ENCODE measurements around the gene SNUPN.
"Not testable (repeated sequence)": the region's sequence is repeated elsewhere in the genome, so short reads cannot be mapped to it uniquely, and the experiment has no call there.

SNUPN gene

DNA sequence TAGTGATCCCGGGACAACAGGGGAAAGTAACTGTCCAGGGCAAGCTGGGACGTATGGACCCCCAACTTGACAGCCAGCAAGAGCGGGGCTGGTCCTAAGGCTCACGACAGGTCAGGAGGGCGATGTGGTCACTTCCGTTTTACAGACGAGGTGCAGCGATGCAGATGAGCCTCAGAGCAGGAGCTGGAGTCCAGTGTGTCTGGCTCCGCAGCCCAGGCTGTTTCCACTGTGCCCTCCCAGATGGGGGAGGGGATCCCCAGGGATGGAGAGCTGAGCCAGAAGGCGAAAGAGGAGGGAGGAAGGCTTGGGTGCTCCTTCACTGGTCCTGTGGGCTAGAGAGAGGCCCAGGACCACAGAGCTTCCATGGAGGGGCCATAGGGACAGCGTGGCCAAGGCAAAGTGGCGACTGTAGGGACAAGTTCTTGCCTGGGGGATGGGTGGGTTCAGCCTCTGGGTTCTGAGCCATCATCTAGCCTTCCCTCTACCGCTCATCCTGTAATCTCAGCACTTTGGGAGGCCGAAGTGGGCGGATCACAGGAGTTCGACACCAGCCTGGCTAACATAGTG, 27.9 kb upstream of the SNUPN start:
- no peak for DNase-seq

DNA sequence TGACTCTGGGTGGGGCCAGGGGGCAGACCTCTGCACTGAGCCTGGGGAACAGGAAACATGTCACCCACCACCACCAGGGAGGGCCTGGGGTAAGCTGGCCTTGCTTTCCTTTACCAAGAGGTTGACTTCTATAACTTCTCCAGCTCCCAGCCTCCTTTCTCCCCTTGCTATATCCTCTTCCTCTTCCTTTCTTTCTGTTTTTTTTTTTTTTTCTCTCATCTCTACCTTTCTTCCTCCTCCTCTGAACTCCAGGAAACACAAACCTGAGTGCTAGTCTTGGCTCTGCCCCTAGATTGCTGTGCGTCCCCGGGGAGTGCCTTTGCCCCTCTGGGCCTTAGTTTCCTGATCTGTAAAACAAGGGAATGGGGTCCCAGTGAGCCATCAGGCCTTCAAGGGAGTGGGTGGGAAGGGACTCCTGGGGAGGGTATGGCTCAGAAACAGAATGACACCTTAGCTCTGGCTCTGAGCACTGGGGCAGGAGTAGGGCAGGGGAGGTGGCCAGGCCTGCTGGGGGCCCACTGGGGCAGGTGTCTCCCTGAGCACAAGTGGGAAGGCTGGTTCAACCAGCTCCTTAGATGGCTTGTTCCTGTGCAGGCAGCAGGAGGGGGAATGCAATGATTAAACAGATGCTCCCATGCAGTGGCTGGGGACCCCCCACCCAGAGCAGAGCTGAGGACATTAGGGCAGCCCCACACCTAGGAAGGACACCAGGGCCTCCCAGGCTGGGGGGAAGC, 26.5 kb upstream of the SNUPN start:
- DNase-seq: no peak

DNA sequence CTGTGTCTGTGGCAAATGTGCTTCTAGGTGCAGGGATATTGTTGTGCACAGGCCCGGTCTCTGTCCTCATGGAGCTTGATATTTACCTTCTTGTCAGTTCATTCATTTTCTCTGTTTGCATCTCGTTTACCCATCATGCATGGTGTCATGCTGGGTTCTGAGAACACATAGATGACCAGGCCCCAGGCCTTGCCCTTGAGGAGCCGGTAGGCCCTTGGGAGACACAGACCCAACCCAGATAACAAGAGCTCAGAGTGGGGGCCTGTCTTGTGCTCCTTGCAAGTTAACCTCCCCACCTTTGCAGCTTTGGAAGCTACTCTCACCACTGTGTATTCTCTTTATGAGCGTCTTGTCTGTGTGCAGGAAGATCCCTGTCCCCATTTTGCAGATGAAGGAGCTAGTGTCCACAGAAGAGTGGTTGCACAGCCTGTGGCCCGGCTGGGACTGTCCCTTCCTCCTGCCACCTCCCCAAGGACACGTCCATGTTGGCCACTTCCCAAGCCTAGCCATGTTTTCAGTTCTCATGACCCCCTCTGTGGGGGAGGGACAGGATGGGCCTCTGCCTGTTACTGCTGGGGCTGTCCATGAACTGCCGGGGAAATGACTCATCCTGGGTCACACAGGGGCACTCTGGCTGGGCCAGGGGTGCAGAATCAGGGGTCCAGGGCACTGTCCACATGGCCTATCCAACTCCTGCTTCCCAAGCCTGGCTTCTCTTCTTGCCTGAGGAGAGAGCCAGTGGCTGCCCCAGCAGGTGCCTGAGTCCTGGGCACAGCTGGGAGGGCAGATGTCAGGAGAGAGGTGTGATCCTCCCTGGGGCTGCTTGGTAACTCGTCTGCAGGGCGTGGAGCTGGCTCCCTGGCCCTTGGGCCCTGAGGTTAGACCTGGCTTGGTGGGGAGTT, 25.6 kb upstream of the SNUPN start:
- DNase-seq: no peak

DNA sequence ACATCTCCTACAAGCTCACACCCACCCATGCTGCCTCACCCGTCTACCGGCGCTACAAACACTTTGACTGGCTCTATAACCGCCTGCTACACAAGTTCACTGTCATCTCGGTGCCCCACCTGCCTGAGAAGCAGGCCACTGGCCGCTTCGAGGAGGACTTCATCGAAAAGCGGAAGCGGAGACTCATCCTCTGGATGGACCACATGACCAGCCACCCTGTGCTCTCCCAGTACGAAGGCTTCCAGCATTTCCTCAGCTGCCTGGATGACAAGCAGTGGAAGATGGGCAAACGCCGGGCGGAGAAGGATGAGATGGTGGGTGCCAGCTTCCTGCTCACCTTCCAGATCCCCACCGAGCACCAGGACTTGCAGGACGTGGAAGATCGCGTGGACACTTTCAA, 24.3 kb upstream of the SNUPN start:
- DNase-seq: no peak

DNA sequence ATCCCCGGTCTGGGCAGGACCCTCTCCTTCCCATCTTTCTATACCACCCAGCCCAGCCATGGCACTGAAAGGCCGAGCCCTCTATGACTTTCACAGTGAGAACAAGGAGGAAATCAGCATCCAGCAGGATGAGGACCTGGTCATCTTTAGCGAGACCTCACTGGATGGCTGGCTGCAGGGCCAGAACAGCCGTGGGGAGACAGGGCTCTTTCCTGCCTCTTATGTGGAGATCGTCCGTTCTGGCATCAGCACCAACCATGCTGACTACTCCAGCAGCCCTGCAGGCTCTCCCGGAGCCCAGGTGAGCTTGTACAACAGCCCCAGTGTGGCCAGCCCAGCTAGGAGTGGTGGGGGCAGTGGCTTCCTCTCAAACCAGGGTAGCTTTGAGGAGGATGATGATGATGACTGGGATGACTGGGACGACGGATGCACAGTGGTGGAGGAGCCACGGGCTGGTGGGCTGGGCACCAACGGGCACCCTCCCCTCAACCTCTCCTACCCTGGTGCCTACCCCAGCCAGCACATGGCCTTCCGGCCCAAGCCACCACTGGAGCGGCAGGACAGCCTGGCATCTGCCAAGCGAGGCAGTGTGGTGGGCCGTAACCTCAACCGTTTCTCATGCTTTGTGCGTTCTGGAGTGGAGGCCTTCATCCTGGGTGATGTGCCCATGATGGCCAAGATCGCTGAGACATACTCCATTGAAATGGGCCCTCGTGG, 23.7 kb upstream of the SNUPN start:
- no peak for DNase-seq

DNA sequence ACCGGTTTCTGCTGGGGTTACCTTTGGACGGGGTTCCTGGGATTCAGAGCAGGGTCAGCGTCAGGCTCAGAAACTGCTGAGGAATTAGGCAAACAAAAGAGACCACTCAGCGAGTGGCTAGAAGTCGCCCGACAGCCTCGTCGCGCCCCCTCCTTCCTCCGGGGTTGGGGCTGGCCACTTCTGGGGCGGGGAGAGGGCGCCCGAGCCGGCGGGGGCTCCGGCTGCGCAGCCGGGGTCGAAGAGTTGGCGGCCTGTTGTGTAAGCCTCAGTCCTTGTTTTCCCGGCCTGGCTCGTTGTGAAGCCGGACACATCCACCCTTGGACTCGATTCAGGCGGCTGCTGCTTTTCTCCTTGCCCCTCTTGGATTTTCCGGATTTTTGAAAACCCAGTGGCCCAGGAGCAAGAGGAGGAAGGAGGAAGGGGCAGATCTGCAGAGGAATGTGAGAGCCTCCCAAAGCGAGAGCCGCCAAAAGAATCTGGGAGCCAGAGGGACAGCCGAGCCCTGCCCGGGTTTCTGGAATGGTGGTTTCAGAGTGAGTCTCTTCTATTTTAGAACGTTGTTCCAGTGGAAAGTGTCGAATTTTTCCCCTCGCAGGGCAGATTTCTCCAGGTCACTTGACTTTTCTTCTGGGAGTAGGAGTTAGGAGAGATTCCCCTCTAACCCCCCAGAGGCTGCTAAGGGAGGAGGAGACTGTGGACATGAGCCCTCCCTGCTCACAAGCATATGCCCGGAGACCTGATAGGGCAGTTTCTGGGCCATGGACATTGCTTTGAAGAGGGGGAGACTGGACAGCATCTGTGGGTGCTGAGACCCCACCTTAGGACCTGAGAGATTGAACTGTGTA, 22.9 kb upstream of the SNUPN start:
- peak in 1 of 2 donors; percentile 46 for DNase-seq

DNA sequence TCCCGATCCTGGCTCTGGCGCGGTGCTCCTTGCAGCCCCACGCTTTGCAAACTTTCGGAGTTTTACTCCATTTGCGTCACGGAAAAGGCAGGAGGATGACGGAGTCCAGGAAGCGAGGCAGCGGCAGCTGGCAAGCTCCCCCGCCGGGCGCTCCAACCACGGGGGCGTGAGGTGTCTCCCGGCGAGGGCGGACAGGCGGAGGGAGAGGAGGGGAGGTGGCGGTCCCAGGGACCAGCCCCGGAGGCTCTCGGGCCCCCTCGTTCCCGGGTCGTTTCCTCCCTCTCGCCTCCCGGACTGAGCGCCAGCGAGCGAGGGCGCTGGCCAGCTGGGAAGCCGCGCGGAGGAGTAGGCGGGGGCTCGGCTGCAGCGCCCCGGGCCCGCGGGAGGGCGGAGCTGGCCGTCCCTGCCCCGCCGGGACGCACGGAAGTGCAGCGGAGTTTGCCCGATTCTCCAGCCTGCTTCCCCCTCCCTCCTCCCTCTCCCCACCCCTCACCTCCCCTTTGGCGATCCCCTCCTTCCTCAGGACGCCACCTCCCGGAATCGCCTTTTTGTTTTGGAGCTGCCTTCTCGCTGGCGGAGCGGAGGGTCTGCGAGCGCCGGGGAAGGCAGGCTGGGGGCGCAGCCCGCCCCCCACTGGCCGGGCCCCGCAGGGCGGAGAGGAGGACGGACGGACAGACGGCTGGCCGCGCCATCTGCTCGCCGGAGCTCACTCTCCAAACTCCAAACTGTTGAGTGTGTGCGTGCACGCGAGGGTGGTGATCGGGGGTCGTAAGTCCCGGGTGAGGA, 22.0 kb upstream of the SNUPN start, which contains the start of gene SNX33:
Gene SNX33 (plus strand): TSS at position 543 of the 786 bp plus-strand sequence. CDS start 1,191 bp downstream, outside the sequence.
- DNase-seq: peak; percentile 26 to 52

DNA sequence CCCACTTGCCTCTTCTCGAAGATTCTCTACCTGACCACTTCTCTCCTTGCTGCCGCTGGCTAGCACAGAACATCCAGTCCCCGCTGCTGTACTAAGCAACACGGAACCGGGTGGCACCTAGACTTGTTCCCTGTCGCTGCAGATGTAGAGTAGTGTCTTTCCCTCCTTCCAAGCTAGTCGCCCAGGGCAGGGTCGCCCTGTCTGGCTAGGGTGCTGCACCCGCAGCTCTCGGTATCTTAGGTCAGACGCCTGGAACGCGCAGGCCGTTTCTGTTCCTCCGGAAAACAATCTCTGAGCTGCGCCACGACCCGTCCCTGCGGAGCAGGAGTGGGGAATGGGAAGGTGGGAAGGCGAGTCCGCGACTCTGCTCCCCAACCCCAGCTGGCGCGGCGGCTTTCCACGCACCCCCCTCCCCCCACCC, 21.4 kb upstream of the SNUPN start:
- DNase-seq: no peak

DNA sequence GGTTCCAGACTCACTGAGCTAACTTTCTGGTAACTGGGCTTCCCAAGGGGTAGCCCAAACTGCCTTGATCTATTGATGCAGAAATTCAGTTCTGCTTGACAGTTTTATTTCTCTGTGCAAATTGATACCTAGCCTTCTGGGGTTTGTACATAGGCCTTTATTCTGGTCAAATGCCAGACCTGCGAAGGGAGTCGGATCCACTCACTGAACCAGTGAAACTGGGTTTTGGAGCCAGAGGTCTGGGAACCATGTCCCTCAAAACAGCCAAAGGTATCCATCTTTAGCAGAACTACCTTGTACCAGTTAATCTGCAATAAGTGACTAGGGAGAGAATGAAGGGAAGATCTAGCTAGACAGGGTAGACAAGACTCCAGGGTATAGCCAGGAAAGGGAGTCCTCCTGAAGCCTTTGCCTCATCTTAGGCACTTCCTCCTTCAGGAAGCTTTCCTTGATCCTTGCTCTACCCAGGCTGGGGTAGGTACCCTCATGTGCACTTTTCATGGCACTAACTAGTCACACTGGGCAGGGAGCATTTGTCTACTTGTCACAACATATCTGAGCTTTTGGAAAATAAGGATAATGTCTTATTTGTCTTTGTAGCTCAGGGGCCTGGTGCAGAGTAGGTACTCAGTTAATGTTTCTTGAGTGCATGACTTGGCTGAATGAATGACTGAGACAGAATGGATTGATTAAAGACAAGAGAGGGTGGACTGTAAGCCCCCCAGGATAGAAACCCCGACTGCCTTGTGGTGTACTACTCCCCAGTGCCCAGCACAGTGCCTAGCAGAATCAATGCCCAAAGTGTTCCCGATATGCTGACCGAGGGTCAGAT, 20.8 kb upstream of the SNUPN start:
- DNase-seq: no peak

DNA sequence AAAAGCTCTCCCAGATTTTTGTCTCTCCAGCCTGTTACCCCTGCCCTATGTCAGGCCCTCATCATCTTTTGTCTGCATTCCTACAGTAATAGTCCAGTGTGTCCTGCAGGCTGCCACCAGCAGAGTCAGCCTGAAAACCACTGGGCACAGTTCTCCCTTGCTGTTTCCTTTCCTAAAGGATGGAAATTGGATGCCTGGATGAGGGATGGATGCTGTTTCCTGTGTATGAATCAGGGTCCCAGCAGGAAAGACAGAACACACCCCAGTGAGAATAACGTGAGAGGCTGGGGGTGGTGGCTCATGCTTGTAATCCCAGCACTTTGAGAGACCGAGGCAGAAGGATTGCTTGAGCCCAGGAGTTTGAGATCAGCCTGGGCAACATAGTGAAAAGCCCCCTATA, 18.9 kb upstream of the SNUPN start:
- no peak for DNase-seq

DNA sequence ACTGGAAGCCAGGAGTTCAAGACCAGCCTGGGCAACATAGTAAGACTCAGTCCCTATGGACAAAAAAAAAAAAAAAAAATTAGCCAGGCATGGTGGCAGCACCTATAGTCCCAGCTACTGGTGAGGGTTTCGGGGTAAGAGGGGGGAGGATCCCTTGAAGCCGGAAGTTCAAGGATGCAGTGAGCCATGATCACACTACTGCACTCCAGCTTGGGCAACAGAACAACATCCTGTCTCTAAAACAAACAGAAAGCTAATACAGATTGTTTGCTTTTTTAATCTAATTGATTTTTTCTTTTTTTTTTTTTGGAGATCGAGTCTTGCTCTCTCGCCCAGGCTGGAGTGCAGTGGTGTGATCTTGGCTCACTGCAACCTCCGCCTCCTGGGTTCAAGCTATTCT, 16.1 kb upstream of the SNUPN start:
- DNase-seq: no peak

DNA sequence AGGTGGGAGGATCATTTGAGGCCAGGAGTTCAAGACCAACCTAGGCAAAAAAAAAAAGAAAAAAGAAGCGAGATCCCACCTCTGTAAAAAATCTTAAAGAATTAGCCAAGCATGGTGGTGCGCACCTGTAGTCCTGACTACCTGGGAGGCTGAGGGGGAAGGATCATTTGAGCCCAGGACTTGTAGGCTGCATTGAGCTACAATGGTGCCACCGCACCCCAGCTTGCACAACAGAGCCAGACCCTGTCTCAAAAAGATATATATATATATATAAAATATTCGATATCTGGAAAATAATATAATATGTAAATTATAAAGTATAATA, 15.6 kb upstream of the SNUPN start:
- DNase-seq: no peak

DNA sequence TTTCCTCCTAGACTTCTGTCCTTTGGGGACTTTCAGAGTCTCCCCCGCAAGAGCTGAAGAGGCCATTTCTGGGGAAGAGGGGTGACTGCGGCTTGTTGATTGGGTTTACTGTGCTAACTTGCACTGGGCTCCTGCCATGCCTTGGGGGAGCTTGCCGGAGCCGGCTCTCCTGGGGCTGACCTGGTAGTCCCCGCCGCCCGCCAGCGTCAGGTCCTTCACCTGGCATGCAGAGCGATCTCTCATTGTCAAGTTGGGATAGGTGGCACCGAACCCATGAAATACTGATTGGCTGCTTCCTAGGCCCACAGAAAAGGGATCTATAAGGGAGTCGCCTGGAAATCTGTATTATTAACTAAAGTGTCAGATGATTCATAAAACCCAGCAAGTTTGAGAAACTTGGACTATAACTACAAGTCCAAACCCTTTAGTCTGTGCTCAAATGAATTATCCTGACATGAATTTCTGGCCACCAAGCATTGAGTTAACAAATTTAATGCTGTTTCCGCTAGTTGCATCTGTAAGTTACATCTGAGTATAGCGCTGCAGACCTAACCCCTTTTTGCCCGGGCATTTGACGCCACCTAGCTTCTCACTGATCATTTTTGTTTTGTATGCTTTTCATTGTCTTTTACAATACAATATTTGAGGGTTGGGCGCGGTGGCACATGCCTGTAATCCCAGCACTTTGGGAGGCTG, 15.1 kb upstream of the SNUPN start:
- DNase-seq: peak in 1 of 2 donors; percentile 32

DNA sequence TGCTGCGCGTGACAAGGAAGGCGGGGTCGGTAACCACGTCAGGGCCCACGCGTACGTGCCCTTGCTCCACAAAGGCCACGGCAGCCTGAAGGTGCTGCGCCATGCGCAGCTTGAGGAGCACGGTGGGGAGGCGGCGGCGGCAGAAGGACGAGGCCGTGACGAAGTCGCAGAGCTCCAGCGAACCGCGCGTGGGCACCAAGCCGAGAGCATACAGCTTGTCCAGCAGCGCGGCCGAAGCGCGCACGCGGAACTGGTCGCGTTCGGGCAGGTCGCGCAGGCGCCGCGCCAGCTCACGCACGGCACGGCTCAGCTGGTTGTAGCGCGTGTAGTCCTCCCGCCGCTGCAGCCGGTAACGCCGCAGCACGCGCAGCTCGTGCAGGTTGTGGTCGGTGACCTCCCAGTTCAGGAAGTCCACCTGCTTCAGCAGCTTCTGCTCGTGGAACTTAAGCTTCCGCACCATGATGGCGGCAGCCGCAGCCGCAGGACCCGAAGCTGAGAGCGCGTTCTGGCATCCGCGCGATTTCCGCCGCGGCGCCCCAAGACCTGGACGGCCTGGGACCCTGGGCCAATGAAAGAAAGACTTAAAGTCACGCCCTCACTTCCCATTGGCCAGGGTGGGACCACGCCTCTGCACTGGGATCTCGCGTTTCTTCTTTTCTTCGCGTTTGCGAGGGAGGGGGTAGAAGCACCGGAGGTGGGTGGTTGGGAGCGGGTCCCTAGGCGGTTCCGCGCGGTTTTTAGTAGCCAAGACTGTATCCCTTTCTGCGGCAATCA, 14.4 kb upstream of the SNUPN start, which contains the start of gene IMP3:
Gene IMP3 (minus strand): TSS at position 516 of the 774 bp plus-strand sequence. CDS start 56 bp downstream, at position 460.
- peak; percentile 92 to 97 for DNase-seq

DNA sequence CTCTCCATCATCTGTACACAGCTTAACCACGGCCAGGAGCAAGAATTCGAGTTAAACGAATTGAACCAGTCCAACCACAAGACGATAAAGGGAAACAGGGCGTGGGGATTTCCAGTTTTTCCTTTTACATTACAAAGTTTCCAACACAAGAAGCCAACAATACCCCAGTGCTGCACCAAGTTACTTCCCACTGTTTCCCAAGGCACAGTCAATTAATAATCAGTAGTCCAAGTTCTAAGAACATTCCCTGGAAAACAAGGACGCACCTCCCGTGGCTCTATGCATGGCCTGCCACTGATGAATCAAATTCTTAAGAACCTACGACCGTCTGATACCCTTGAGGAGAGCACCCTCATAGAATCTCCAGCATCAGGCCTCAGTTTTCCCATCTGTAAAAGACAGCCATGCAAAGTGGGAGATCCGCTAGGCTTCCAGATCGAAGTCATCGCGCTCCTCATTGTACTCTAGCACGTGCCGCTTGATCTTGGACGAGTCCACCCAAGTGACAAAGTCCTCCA, 13.7 kb upstream of the SNUPN start:
- DNase-seq: no peak

DNA sequence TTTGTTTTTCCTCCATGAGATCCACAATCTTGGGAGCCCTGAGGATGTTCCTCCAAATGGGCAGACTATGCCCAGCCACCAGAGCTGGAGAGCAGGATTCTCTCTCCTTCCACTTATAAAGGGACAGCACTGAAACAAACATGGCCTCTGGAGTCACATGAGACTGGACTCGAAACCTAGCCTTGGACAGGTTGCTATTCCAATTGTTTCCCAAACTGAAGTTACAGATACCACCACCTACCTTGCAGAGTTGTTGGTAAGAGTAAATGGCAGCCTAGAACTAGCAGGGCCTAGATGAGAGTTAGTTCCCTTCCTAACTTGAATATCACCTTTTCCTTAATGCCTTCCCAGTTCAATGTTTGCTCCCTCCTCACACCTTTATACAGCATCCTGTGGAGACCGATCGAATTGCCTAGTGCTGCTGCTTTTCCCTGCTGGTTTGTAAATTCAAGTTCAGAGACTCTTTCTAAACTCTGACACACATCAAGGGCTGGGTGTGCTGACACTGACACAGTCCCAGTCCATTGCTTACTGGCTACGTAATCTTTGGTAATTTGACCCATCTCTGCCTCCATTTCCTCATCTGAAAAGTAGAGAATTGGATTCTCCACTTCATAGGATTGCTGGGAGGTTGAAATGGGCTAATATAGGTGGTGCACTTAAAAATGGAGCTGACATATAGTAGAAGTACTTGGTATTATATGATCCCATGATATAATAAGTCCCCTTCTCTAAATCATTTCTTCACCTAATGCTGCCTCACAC, 11.9 kb upstream of the SNUPN start:
- DNase-seq: no peak

DNA sequence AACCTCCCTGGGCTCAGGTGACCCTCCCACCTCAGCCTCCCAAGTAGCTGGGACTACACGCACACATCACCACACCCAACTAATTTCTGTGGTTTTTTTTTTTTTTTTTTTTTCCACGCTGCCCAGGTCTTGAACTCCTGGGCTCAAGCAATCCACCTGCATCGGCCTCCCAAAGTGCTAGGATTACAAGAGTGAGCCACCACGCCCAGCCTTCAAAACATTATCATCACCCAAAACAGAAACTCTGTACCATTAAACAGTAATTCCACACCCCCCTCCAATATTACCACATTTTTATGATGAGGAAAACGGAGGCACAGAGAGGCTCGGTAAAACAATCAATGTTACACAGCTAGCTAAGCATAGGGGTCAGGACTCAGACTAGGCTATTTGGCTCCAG, 10.5 kb upstream of the SNUPN start:
- DNase-seq: no peak

DNA sequence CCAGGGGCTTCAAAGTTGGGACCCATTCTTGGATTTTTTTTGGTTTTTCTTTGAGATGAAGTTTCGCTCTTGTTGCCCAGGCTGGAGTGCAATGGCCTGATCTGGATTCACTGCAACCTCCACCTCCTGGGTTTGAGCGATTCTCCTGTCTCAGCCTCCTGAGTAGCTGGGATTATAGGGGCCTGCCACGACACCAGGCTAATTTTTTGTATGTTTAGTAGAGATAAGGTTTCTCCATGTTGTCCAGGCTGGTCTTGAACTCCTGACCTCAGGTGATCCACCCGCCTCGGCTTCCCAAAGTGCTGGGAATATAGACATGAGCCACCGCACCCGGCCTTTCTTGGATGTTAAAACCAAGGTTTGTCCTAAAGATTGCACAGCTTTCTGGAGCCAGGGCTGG, 8.4 kb upstream of the SNUPN start:
- DNase-seq: not testable (repeated sequence)

Data from hippocampal formation (tissue), 2 donors.